Chondrocyte (in vitro differentiated cells): ENCODE data around the gene DHTKD1. TPM values are rescaled to one million over a fixed set of nuclear protein-coding genes. Genes with fewer than 3 reads are reported as not detected.
"Not testable (repeated sequence)": the region's sequence is repeated elsewhere in the genome, so short reads cannot be mapped to it uniquely, and the experiment has no call there.

Experiments
- DNase-seq: peaks from one replicate; pipeline ENCODE4 v3.0.0; 2021; ENCODE audit warnings: mixed read lengths, low spot score
- H3K27ac Mint-ChIP-seq: one replicate; pipeline ENCODE4 v1.8.0; 2021; ENCODE audit warnings: mild to moderate bottlenecking, moderate library complexity, mixed read lengths; ENCODE audit not compliant: unreplicated experiment
- H3K27me3 Mint-ChIP-seq: 2 replicates; pipeline ENCODE4 v1.8.0; 2021; ENCODE audit warnings: low read depth, mixed read lengths
- H3K36me3 Mint-ChIP-seq: 2 replicates; pipeline ENCODE4 v1.8.0; 2021; ENCODE audit warnings: low read depth, mixed read lengths
- H3K4me1 Mint-ChIP-seq: 2 replicates; pipeline ENCODE4 v1.8.0; 2021; ENCODE audit warnings: low read depth, mild to moderate bottlenecking, mixed read lengths
- H3K4me3 Mint-ChIP-seq: one replicate; pipeline ENCODE4 v1.8.0; 2021; ENCODE audit warnings: mild to moderate bottlenecking, moderate library complexity, mixed read lengths; ENCODE audit not compliant: unreplicated experiment
- H3K9me3 Mint-ChIP-seq: 2 replicates; pipeline ENCODE4 v1.8.0; 2021; ENCODE audit warnings: low read depth, mixed read lengths
- total RNA-seq: library from RNA; stranded (reverse); gene quantifications from 3 replicates; pipeline ENCODE4 v1.2.1, GENCODE V29; 2021
- TF ChIP-seq, protein P1 (sequence below): fragments of 200-600 bp; sonication (generic); IDR thresholded peaks from 2 replicates; pipeline ENCODE4 v1.5.0; 2021; ENCODE audit warnings: antibody characterized with exemption, mild to moderate bottlenecking, moderate library complexity

DHTKD1 gene
- total RNA-seq, 1 donor from 2014 or later: 13.7 TPM

DNA sequence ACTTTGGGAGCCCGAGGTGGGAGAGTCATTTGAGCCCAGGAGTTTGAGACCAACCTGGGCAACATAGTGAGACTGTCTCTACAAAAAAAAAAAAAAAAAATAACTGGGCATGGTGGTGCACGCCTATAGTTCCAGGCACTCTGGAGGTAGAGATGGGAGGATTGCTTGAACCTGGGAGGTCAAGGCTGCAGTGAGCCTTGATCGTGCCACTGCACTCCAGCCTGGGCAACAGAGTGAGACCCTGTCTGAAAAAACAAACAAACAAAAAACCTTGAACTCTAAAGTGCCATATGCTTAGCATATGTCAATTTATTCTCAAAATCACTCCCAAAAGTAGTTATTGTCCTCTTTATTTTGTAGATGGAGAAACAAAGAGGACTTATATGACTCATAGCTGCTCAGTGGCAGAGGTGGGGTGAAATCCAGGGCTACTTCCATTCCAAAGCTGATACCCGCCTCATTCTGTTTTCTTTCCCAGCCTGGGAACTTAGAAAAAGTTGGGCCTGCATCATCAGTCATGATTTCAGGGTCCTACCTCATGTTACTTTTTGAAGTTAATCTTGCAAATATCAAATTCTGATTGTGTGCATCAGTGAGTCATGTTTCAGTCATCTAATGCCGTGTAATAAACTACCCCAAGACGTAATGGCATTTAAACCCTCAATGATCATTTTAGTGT, 13.3 kb downstream of the DHTKD1 start:
- Mint-ChIP-seq H3K27me3 (no peaks in the 10 kb centered on the region), H3K27ac (no peak overlapping the region), H3K4me1 (no peaks in the 10 kb centered on the region), H3K36me3 (peaks cover 10% of the 10 kb centered on the region), H3K4me3 (no peak overlapping the region), H3K9me3 (no peaks in the 10 kb centered on the region)
- no peak for DNase-seq
- TF ChIP-seq, protein P1, sequence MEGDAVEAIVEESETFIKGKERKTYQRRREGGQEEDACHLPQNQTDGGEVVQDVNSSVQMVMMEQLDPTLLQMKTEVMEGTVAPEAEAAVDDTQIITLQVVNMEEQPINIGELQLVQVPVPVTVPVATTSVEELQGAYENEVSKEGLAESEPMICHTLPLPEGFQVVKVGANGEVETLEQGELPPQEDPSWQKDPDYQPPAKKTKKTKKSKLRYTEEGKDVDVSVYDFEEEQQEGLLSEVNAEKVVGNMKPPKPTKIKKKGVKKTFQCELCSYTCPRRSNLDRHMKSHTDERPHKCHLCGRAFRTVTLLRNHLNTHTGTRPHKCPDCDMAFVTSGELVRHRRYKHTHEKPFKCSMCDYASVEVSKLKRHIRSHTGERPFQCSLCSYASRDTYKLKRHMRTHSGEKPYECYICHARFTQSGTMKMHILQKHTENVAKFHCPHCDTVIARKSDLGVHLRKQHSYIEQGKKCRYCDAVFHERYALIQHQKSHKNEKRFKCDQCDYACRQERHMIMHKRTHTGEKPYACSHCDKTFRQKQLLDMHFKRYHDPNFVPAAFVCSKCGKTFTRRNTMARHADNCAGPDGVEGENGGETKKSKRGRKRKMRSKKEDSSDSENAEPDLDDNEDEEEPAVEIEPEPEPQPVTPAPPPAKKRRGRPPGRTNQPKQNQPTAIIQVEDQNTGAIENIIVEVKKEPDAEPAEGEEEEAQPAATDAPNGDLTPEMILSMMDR: no peak

DNA sequence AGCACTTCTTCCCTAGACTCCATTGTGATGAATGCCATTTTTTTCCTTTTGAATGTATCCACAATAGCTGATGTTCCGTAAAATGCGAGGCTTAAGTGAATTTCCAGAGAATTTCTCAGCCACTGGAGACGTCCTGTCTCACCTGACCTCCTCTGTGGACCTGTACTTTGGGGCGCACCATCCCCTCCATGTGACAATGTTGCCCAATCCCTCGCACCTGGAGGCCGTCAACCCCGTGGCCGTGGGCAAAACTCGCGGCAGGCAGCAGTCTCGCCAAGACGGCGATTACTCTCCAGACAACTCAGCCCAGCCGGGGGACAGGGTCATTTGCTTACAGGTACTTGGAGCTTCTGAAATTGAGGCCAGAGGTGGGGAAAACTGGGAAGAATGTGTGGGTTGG, 20.2 kb downstream of the DHTKD1 start:
- no peak for DNase-seq
- H3K4me3 Mint-ChIP-seq: no peak overlapping the region
- no peak overlapping the region for H3K27ac Mint-ChIP-seq
- H3K36me3 Mint-ChIP-seq: peaks cover 23% of the 10 kb centered on the region
- H3K4me1 Mint-ChIP-seq: no peaks in the 10 kb centered on the region
- H3K9me3 Mint-ChIP-seq: no peaks in the 10 kb centered on the region
- no peaks in the 10 kb centered on the region for H3K27me3 Mint-ChIP-seq
- TF ChIP-seq, protein P1: no peak

DNA sequence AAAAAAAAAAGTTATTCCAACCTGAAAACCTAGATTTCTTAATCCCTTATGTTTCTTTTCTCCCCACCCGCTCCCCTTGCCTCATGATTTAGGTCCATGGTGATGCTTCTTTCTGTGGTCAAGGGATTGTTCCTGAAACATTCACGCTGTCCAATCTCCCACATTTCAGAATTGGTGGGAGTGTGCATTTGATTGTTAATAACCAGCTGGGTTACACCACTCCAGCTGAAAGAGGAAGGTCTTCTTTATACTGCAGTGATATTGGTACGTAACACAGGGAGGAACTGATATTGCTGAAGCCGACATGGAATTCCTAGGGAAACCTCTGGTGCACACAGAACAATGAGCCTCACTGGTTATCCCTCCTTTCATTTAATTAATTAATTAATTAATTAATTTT, 22.7 kb downstream of the DHTKD1 start:
- TF ChIP-seq, protein P1: no peak
- Mint-ChIP-seq H3K4me1 (no peaks in the 10 kb centered on the region), H3K36me3 (peaks cover 18% of the 10 kb centered on the region), H3K27me3 (no peaks in the 10 kb centered on the region), H3K4me3 (no peak overlapping the region), H3K9me3 (no peaks in the 10 kb centered on the region), H3K27ac (no peak overlapping the region)
- DNase-seq: no peak

DNA sequence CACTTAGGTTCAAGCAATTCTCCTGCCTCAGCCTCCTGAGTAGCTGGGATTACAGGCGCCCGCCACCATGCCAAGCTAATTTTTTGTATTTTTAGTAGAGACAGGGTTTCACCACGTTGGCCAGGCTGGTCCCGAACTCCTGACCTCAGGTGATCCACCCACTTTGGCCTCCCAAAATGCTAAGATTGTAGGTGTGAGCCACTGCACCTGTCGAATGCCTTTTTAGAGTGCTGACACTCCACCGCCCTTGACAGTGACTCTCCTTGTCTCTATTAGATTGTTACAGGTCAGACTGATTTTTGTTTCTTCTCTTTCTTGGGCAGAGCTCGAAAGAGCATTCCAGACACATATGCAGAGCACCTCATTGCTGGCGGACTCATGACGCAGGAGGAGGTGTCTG, 28.6 kb downstream of the DHTKD1 start:
- not testable (repeated sequence) for H3K27ac Mint-ChIP-seq, H3K4me1 Mint-ChIP-seq, DNase-seq, H3K9me3 Mint-ChIP-seq, H3K27me3 Mint-ChIP-seq, H3K4me3 Mint-ChIP-seq
- peaks cover 12% of the 10 kb centered on the region for H3K36me3 Mint-ChIP-seq

DNA sequence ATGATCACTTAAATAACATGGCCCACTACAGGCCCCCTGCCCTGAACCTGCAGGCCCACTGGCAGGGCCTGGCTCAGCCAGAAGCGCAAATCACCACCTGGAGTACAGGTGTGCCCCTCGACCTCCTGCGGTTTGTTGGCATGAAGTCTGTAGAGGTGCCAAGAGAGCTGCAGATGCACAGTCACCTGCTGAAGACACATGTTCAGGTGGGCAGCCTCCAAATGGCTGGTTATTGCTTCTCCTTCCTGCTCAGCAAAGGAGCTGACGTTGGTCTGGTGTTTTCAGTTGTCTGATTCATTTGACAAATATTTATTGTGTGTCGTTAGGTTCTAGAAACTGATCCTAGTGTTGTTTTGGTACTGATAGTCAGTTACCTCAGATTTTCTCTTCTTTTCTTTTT, 29.0 kb downstream of the DHTKD1 start:
- H3K36me3 Mint-ChIP-seq: peaks cover 12% of the 10 kb centered on the region
- TF ChIP-seq, protein P1: no peak
- no peak for DNase-seq
- H3K9me3 Mint-ChIP-seq: no peaks in the 10 kb centered on the region
- no peak overlapping the region for H3K4me3 Mint-ChIP-seq
- H3K27ac Mint-ChIP-seq: no peak overlapping the region
- H3K4me1 Mint-ChIP-seq: no peaks in the 10 kb centered on the region
- H3K27me3 Mint-ChIP-seq: no peaks in the 10 kb centered on the region

DNA sequence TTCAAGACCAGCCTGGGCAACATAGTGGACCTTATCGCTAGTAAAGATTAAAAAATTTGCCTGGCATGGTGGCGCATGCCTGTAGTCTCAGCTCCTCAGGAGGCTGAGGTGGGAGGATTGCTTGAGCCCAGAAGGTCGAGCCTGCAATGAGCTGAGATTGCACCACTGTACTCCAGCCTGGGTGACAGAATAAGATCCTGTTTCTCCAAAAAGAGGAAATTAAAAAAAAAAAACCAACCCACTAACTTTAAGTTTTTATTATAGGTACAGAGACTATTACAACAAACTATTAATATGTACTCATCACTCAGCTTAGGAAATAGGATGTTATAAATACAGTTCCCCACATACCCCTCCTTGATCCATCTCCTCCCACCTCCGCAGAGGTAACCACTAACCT, 30.2 kb downstream of the DHTKD1 start:
- no peak overlapping the region for H3K4me3 Mint-ChIP-seq
- DNase-seq: no peak
- TF ChIP-seq, protein P1: no peak
- peaks cover 17% of the 10 kb centered on the region for H3K36me3 Mint-ChIP-seq
- H3K9me3 Mint-ChIP-seq: no peaks in the 10 kb centered on the region
- H3K4me1 Mint-ChIP-seq: no peaks in the 10 kb centered on the region
- no peak overlapping the region for H3K27ac Mint-ChIP-seq
- H3K27me3 Mint-ChIP-seq: no peaks in the 10 kb centered on the region
